ENCODE results near the gene KCNQ2.

KCNQ2 gene

DNA sequence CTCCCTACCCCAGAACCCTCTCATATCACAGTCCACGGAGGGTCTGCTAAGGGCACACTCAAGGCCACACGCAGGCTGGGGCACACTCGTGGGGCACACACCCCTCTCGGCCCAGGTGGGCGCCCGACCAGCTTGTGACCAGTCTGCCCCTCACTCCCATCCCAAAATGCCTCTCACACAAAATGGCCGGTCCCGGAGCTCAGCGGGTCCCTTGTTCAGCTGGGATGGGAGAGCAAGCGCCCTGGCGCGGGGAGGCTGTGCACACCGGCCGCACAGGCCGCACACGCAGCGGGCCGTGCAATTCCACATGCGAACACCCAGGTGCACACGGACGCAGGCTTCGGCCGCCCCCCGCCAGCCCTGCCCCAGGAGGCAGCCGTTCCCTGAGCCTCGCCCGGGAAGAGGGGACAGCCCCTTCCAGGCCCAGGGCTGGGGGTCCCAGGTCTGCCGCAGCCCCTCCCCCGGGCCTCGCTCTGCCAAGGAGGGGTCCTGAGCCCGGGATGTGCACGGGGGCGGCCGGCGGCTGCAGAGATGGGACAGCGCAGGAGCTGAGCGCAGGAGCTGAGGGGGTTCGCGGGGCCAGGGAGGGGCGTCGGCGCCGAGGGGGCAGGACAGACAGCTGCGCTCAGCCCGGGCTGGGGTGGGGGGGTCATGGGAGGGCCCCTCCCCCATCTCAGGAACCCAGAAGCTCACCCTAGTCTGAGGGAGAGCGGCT, 1.3 kb downstream of the KCNQ2 start:
- no peak for DNase-seq (ENCODE audit: low read depth in 2 of 2)

DNA sequence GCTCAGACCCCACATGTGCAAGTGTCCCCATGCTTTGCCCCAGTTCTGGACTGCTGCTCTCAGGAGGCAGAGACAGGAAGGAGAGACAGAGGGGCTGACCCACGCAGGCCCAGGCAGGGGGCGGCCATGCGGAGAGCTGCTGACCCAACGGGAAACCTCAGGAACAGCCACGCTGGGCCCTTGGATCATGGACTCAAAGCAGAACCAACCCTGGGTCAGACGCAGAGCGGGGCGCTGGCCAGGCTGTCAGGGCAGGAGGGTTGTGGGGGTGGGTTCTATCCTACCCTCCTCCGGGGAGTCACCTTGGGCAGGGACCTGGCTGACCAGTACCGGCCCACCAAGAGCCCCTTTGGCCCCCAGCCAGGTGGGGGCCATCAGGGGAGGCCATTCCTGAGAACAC, 2.0 kb downstream of the KCNQ2 start:
- DNase-seq (ENCODE audit: low read depth in 2 of 2): no peak

DNA sequence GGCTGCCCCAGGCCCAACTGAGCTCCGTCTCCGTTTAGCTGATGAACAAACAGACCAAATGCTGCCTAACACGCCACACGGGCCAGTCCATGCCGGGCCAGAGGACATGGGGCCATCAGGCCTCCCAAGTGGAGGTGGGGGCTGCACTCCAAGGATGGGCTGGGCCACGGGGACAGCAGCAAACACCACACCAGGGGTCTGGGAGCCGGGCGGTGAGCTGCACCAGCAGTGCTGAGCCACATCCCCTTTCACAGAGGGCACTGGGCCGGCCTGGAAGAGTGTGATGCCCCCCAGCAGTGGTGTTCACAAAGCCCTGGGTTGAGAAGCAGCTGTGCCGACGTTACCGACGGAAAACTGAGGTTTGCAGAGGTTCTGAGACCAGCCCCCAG, 2.7 kb downstream of the KCNQ2 start:
- DNase-seq (ENCODE audit: low read depth in 2 of 2): no peak

DNA sequence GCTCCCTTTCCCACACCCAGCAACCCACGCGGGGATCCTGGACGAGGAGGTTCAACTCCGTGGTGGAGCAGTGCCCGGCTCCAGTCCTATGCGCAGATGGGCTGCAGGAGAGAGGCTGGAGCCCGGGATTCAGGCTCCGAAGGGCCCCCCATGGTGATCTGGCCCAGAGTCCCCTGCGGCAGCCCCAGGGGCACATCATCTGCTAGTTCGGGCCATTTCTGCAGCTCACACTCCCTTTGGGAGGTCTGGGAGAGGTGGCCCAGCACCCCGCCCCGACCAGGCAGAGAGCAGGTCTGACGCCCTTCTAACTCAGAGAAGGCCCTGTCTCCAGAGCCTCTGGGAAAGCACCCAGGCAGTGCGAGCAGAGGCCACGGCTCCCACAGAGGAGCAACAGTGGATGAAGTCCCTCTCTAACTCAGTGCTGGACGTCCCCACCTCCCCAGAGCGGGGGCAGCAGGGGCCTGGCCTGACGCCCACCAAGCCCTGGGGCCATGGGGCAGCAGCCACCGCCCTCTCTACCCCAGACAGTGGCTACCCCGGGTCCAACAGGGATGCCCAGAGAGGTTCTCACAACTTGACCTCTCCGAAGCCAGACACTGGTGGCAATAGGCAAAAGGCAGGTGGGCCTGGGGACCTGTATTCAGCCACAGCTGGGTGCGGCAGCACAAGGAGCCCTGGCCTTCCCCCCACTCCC, 3.3 kb downstream of the KCNQ2 start:
- DNase-seq (ENCODE audit: low read depth in 2 of 2): no peak

DNA sequence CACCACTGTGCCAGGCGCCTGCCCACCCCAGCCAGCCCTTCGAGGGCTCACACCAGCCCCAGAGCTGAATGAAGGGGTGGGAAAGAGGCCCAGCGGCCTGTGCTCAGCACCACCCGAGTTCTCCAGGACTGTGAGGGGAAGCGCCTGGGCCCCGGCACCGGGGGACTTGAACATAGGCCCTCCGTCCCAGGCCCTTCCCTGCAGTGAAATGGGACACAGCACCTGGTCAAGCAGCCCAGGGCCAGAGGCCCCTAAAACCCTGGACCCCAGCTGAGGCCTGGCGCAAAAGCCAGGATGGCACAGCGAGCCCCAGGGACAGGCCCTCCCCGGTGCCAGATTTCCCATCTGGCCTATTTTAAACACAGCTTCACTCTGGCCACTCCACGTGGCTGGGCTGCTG, 4.0 kb downstream of the KCNQ2 start:
- no peak for DNase-seq (ENCODE audit: low read depth in 2 of 2)

DNA sequence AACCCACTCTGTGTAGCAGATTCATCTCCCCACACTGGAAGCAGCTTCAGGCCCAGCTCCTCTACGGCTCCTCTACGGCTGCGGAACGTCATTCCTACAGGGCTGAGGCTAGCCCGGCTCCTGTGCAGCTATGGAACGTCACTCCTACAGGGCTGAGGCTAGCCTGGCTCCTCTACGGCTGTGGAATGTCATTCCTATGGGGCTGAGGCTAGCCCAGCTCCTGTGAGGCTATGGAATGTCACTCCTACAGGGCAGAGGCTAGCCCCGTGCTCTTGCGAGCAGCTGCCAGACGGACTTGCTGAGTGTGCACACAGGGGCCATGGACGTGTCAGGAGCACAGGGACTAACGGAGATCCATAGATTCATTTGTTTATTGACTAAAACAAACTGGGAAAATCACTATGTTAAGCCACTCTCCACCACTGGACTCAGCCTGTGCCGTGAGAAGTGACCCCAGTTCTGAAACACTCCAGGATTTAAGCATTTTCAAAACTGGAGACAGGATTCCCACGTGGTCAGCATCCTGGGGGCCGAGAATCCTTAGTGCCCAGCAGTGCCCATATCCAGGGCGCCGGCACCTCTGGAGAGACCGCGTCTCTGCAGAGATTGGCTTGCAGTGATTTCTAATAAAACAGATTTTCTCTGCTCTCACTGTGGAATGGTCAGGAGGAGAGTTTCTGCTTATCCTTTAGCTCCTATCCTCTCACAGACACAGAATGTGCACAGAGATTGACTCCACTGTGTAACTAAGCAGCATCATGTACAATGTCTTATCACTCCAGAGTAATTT, 5.0 kb downstream of the KCNQ2 start:
- DNase-seq (ENCODE audit: low read depth in 2 of 2): no peak

DNA sequence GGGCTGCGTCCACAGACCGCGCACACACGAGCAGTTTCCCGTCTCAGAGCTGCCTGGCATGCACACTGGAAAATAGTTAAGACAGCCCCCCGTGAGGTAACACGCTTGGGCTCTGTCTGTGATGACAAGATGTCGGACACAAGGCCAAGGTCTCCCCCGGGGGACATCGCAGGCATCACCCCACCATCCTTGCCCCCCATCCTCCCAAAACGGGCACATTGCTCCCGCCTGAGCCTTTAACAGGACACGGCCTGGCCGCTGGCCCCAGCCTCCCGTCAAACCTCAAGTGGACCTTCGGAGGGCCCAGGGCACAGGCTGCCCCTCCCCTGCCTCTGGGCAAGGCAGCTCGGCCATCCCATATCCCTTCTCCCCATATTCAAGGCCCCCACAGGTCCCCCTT, 5.6 kb downstream of the KCNQ2 start:
- no peak for DNase-seq (ENCODE audit: low read depth in 2 of 2)

DNA sequence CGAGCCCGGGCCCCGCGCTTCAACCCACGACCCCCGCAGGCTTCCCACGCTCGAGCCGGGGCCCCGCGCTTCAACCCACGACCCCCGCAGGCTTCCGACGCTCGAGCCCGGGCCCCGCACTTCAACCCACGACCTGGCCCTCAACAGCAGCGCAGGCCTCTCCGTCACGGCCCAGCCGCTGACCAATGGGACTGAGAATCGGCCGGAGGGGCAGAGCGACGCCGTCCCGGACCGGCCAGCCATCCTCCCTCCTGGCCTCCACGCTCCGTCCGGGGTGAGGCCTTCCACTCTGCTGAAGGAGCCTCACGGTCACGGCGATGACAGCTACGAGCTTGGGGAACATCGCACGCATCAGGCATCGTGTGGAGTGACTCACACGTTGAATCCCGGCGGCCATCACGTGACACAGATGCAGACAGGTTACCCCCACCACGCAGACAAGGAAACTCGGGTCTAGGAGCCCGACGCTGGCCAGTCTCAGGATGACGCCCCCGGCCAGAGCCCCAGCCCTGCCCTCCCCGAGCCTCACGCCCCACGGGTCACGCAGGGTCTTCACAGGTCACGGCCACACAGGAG, 6.1 kb downstream of the KCNQ2 start:
- no peak for DNase-seq (ENCODE audit: low read depth in 2 of 2)

DNA sequence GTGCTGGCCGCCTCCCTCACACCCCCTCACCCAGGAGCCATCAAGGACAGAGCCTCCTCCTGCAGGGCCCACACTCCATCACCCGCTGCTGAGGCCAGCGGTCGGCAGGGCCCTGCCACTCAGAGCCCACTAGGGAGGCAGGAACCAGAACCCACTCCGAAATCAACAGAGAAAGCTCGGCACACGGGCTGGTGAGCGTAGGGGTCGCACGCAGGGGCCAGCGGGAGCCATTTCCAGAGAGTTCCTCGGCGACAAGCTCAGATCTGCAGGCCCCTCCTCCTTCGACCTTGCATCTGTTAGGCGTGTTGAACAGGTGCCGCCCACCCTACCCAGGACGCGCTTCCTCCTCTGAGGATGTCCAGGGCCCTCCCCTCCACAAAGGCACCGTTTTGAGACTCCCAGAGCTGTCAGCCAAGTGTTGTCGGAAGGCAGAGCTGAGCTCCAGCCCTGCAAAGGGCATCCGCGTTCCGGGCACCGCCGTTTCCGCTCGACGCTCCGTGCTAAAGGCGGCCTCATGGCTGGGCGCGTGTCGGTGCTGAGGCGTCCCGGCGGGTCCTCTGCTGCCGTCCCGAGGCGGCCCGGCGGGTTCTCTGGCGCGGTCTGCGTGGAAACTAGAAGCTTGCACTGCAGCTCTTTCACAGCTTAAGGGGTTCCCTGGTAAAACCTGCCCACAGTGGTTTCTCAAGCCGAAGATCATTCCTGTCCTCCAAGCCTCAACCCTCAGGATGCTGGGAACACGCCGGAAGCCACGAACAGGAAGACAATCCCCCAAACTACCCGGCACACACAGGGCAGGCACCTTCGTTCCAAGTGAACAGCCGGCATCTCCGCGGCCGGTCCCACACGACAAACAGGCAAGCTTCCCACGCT, 6.8 kb downstream of the KCNQ2 start:
- DNase-seq (ENCODE audit: low read depth in 2 of 2): no peak

DNA sequence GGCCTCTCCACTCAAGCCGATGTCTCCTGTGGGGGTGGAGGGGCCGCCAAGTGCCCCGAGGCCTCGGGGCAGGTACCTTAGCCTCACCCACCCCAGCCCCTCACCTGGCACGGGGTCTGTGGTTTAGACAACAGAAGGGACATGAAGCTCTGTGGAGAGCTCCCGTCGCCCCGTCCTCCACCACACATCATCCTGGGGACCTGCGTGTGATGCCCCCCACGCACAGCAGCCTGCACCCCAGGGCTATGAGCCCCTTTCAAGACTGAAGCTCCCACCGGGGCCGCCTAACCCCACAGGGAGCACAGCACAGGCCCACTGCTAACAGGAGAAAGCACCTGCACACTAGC, 8.2 kb downstream of the KCNQ2 start:
- DNase-seq (ENCODE audit: low read depth in 2 of 2): no peak

DNA sequence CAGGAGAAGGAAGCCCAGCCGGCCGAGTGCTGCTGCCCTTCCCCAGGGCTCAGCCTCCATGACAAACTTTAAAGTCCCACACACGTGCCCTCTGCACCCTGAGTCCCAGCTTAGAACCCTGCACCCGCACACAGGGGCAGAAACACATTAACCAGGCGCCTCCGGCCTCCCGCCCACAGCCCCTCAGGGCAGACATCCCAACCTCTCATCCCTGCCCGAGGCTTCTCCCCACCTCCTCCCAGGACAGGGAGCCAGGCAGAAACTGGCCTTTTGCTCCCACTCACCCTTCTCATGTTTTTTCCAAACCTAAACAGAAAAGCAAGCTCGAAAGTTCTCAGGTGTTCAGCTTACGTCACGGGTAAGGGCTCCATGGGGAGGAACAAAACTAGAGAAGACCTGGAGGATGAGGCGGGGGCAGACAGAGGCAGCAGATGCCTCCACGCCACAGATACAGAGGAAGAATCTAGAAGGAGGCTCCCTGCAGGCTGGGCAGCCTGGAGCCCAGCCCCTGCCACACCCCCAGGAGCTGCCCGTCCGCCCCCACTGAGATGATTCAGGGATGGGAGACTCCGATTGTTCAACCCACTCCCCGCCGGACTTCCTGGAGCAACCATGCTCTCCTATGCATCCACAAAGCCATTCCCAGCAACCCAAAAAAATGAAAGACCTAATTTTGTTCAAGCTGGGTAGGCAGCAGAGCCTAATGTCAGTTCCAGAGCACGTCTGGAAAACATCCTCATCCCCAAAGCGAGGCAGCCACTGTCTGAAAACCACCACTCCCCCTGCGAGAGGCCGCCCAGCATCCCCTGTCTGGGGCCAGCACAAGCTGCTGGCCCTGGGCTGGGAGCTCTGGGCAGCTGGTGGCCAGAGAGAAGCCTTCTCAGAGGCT, 8.8 kb downstream of the KCNQ2 start:
- DNase-seq (ENCODE audit: low read depth in 2 of 2): no peak

DNA sequence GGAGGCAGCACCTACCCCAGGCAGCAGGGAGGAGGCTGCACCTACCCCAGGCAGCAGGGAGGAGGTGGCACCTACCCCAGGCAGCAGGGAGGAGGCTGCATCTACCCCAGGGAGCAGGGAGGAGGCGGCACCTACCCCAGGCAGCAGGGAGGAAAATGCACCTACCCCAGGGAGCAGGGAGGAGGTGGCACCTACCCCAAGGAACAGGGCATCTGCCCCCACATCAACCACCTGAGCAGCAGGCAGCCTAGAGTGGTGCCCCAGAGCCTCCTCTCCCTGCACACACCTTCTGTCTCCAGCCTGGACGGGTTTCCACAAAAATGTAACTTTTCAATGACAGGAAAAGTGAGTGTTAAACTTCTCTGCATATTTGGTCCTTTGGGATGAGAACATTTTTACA, 10.2 kb downstream of the KCNQ2 start:
- DNase-seq (ENCODE audit: low read depth in 2 of 2): no peak

DNA sequence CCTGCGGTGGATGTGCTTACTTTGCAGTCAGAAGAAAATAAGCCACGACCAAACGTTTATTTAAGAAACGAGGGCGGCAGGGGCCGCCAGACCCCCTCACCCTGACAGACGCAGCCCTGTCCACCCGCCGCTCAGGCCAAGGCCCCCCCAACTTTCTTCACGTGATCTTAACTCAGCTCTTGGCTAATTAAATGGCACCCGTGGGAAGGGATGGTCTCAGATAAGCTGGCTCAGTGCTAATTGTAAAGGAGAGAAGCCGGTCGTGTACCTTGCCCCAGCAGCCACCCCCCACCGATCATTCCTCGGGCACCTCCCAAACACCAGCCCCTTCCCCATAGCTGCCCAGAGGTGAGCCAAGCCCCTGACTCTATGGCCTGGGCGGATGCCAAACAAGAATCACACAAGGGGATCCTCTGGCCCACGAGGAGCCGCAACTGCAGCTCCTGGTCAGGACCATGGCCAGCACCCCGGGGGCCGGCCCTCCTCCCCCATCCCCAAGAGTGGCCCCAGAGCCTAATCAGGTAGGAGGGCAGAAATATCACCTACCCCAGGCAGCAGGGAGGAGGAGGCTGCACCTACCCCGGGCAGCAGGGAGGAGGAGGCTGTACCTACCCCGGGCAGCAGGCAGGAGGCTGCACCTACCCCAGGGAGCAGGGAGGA, 11.2 kb downstream of the KCNQ2 start:
- DNase-seq (ENCODE audit: low read depth in 2 of 2): no peak

DNA sequence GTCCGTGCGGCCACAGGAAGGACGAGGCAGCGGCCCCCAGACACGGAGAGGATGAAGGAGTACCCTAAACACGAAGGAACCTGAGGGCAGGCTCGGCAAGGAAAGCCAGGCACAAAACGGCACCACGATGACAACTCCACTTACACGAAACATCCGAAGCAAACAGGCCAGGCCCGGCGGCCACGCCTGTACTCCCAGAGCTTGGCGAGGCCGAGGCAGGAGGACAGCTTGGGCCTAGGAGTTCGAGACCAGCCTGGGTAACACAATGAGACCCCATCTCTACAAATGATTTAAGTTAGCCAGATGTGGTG, 13.4 kb downstream of the KCNQ2 start:
- DNase-seq (ENCODE audit: low read depth in 2 of 2): no peak

DNA sequence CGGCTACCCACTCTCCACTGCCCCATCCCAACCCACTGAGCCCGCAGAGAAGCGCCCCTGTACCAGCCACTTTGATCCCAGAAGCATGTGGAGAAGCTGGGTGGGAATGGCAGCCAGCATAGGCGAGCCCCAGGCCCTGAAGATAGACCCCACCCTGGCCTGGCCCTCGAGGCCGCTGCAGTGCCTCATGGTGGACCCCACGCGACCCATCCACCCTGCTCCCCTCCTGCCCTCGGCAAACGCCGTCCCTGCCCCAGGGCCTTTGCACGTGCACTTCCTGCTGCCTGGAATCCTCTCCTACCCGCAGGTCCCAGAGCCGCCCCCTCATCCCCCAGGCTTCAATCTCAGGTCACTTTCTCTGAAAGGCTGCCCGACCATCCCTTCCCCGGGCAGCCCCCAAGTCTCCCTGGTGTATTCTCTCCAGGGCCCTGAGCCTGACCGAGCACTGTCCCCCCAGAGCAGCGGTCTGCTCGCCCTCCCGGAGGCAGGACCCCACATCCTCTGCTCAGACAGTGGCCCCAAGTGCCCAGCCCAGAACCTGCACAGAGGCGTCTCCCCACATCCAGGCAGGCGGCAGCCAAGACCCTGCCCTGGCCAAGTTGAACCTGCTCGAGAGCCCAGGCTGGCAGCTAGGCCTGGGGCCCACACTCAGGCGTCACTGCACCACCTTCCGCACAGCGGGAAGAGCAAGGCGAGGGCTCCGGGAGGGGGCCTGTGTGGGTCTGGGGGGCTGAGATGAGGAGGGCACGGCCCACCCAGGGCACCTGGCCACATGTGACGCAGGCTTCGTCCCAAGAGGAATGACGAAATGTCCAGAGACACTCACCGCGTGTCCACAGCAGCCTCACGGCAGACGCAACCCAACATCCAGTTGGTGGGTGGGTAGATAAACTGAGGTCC, 14.0 kb downstream of the KCNQ2 start:
- no peak for DNase-seq (ENCODE audit: low read depth in 2 of 2)

DNA sequence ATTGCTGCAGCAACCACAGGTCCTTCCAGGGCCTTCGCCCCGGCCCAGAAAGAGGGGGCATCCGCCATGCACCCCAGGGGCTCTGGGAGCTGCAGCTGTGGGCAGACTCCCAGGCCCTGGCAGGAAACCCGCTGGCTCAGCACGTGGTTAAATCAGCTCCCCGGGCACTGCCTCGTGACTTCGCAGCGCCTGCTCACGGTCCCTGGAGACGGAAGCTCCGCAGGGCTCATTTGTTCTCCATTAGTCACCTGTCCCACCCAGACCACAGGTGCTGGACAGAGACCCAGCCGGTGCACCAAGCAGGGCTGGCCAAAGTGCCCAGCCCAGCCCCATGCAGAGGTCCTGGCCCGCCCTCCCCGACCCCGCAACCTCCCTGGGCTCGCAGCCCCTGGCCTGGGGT, 14.7 kb downstream of the KCNQ2 start:
- no peak for DNase-seq (ENCODE audit: low read depth in 2 of 2)

DNA sequence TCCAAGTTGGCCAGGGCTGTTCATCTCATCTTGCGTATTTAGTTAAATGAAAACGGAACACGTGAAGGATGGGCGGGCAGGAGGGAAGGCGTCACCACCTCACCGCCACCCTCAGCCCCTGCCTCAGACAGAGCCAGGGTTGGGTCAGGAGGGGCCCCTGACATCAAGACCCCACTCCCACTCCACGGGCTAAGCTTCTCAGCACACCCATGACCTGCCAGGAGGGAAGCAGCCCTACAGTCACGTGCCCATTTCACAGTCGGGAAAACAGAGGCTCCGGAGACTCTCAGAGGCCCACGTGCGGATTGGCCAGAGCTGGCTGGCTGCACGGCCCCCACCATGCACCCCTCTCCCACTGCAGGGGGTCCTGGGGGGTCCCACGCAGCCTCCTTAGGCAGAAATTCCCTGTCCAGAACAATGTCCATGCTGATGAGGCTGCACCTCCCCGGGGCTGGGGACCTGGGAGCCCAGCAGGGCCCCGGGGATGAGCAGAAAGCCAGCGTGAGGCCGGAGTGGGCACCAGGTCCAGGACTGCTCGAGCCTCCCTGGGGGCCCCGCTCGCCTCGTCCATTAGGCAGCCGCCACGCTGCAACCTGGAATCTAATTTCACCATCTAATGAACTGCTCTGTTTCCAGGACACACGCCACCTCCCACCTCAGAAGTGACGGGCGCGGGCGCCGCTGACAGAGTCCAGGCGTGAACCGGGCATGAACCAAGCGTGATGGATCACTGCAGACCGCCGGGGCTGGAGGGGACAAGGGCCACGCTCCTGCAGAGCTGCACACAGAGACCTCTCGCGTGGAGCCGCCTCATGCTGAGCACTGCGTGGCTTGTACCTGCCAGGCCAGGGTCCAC, 15.8 kb downstream of the KCNQ2 start:
- no peak for DNase-seq (ENCODE audit: low read depth in 2 of 2)

DNA sequence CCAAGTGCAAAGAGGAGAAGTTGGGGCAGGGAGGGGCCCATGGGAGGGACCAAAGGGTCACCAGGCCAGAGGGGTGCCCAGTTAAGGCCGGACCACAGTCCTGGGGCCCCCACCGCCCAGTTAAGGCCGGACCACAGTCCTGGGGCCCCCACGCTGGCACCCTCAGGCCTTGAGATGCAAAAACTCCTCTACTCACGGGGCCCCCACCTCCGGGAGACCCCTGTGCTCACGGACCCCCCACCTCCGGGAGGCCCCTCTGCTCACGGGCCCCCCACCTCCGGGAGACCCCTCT, 16.9 kb downstream of the KCNQ2 start:
- DNase-seq (ENCODE audit: low read depth in 2 of 2): no peak
